ENCODE data around the gene PPP2R2D.

PPP2R2D gene

DNA sequence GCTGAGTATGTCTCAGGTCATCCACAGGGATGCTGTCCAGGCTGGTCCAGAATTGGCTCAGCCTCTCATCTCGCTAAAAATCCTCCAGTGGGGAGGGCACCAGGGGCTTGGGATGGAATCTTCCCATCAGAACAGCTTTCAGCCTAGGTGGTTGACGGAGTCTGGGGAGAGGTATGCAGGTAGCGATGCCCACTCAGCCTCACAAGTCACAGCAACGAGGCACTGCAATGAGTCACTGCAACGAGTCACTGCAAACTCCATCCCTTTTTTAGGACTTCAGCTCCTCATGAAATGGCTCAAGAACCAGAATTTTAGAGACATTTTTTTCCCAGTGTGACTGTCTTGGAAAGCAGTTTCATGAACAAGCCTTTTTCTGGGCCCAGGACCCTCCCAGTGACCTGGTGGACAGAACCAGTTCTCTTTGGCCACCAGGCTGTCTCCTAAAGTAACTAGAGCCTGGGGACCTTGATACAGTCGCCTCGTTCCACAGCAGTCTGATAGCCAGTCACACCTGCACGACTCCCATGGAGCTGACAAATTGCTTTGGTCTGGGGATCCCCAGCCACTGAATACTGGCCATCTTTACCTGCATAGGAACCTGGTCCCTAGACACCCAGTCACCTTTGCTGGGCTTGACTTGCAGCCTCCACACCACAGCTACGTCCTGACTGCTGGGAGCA is 41.3 kb upstream of the PPP2R2D start:
- Mint-ChIP-seq H3K4me1 (no peaks in the 10 kb centered on the region), H3K4me3 (no peak overlapping the region), H3K27me3 (peaks cover 18 to 20% of the 10 kb centered on the region in 2 donors), H3K36me3 (no peaks in the 10 kb centered on the region), H3K27ac (no peak overlapping the region), H3K9me3 (no peaks in the 10 kb centered on the region)
- DNase-seq (no peak), ATAC-seq (replicated peaks) (no peak)

DNA sequence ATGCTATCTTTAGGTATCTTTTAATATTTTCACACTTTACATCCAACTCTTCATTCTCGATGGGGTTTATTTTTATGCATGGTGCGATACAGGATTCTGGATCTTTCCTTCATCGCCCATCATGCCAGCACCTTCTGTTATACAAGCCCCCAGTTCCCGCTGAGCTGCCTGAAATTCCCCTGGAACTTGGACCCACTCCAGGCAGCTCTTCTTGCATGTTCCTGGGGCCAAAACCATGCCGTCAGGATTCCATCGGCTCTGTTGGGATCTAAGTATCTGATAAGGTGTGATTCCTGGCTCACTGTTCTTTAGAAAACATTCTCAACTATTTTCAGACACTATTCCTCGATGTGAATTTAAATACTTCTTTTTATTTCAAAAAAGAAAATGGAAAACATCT is 40.5 kb upstream of the PPP2R2D start:
- H3K27me3 Mint-ChIP-seq: peaks cover 12 to 14% of the 10 kb centered on the region in 2 donors
- no peak overlapping the region for H3K4me3 Mint-ChIP-seq
- no peaks in the 10 kb centered on the region for H3K9me3 Mint-ChIP-seq
- no peaks in the 10 kb centered on the region for H3K36me3 Mint-ChIP-seq
- no peak for ATAC-seq (replicated peaks)
- DNase-seq: no peak
- H3K4me1 Mint-ChIP-seq: no peaks in the 10 kb centered on the region
- no peak overlapping the region for H3K27ac Mint-ChIP-seq

- Mint-ChIP-seq H3K27me3 (peaks cover 12 to 14% of the 10 kb centered on the region in 2 donors), H3K27ac (no peak overlapping the region), H3K4me1 (no peaks in the 10 kb centered on the region), H3K36me3 (no peaks in the 10 kb centered on the region), H3K4me3 (no peak overlapping the region), H3K9me3 (no peaks in the 10 kb centered on the region)
- DNase-seq (no peak), ATAC-seq (replicated peaks) (no peak)
Observed at GRCh38 chr10:131860806-131861440, 39.9 kb upstream of the PPP2R2D start.

DNA sequence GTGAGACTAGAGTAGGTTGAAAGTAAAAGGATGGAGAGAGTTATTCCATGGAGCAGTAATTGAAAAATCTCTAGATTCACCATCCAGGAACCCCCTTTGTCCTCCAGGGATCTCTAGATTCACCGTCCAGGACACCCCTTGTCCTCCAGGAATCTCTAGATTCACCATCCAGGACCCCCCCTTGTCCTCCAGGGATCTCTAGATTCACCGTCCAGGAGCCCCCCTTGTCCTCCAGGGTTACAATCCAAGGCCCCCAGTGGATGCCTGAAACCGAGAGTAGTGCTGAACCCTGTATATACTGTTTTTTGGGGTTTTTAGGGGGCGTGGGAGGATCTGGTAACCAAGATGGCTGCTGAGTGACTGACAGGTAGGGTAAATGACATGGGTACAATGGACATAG is 38.3 kb upstream of the PPP2R2D start:
- Mint-ChIP-seq H3K36me3 (no peaks in the 10 kb centered on the region), H3K4me1 (no peaks in the 10 kb centered on the region), H3K9me3 (no peaks in the 10 kb centered on the region), H3K27me3 (peaks cover 12 to 17% of the 10 kb centered on the region in 2 donors), H3K4me3 (no peak overlapping the region), H3K27ac (no peak overlapping the region)
- ATAC-seq (replicated peaks): no peak
- DNase-seq: no peak

GRCh38 chr10:131865223-131865917 is 35.4 kb upstream of the PPP2R2D start:
- Mint-ChIP-seq H3K27me3 (peaks cover 12 to 23% of the 10 kb centered on the region in 2 donors), H3K4me3 (no peak overlapping the region), H3K9me3 (no peaks in the 10 kb centered on the region), H3K27ac (no peak overlapping the region), H3K4me1 (no peaks in the 10 kb centered on the region), H3K36me3 (no peaks in the 10 kb centered on the region)
- DNase-seq: no peak
- no peak for ATAC-seq (replicated peaks)

- Mint-ChIP-seq H3K9me3 (no peaks in the 10 kb centered on the region), H3K36me3 (no peaks in the 10 kb centered on the region), H3K27me3 (peaks cover 5 to 19% of the 10 kb centered on the region in 2 donors)
Observed at GRCh38 chr10:131866673-131867072, 34.1 kb upstream of the PPP2R2D start.

DNA sequence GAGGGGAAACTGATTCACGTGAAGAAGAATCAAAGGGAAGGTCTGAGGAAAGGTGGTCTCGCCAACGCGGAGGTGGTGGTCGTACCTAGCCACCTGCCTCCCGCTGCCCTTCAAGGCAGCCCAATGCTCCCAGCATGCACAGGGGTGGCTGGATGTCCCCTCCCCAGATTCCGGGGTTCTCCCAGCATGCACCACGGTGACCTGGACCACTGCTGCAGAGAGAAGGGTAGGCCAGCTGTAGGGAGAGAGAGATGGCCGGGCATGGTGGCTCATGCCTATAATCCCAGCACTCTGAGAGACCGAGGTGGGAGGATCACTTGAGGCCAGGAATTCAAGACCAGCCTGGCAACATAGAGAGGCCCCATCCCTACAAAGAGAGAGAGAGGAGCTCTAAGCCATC is 32.4 kb upstream of the PPP2R2D start:
- DNase-seq: no peak
- Mint-ChIP-seq H3K27ac (no peak overlapping the region), H3K36me3 (no peaks in the 10 kb centered on the region), H3K4me1 (no peaks in the 10 kb centered on the region), H3K27me3 (peaks cover 5 to 10% of the 10 kb centered on the region in 2 donors), H3K9me3 (no peaks in the 10 kb centered on the region), H3K4me3 (no peak overlapping the region)
- no peak for ATAC-seq (replicated peaks)

More at GRCh38 chr10:131866673-131867072, 34.1 kb upstream of the PPP2R2D start:
- no peak for ATAC-seq (replicated peaks)
- DNase-seq: no peak
- Mint-ChIP-seq H3K4me3 (no peak overlapping the region), H3K27ac (no peak overlapping the region), H3K4me1 (no peaks in the 10 kb centered on the region)

GRCh38 chr10:131869344-131869743 is 31.5 kb upstream of the PPP2R2D start:
- no peak overlapping the region for H3K27ac Mint-ChIP-seq
- peaks cover 11 to 15% of the 10 kb centered on the region in 2 donors for H3K27me3 Mint-ChIP-seq
- no peak overlapping the region for H3K4me3 Mint-ChIP-seq
- ATAC-seq (replicated peaks) (no peak), DNase-seq (no peak)
- no peaks in the 10 kb centered on the region for H3K36me3 Mint-ChIP-seq
- no peaks in the 10 kb centered on the region for H3K9me3 Mint-ChIP-seq
- H3K4me1 Mint-ChIP-seq: peaks cover 0 to under 1% of the 10 kb centered on the region in 2 donors

DNA sequence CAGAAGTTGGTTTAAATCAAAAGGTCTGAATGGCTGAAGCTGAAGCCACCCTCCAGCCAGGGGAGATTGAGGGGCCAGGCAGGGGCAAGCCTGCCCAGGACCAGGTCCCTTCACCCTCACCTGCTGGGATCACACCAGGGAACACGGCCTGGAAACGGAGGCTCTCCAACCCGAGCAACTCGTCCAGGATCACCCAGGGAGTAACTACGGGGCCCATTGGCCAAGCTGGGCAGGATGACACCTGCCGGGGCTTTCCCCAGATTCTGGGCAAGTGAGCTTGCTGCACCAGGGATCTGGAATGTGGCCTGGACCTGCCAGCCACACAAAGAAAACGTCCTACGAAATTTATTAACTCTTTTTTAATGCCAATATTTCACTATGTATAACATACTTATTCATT is 30.4 kb upstream of the PPP2R2D start:
- Mint-ChIP-seq H3K4me3 (no peak overlapping the region), H3K36me3 (no peaks in the 10 kb centered on the region), H3K27ac (no peak overlapping the region), H3K9me3 (no peaks in the 10 kb centered on the region), H3K27me3 (peaks cover 17 to 21% of the 10 kb centered on the region in 2 donors), H3K4me1 (peaks cover 0 to 6% of the 10 kb centered on the region in 2 donors)
- ATAC-seq (replicated peaks) (no peak), DNase-seq (no peak)

DNA sequence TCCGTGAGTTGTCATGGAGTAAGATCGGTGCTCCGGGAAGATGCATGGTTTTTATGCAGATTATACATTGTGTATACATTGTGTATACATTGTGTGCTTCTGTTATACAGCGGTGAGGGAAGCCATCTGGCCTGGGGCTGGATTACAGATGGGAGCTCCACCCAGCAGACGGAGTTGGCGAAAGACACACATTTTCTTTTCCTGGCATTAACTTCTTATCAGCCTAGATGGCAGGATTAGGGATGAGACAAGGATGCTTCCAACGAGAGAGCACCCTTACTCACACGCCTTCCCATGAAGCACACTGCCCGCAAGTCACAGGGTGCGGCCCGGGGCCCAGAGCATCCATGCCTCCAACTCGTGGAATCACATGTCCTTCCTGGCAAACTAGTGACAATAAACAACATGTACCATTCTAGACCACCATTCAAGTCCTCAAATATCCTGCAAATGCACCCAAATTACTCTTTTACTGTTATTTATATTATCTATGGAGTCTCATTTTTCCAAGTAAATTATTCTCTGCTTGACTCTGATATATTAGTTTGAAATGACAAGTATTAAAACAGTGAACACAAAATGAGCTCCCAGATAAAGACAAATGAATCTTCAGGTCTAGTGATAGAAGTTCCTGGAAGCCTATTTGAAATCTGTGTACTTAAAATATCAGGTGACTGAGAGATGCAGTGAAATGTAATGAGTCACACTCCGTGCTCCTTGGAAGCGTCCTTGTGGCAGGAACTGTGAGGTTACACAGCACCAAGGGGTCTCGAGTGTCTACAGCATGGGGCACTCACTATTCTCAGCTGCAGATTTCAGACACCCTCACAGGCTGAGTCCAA is 29.8 kb upstream of the PPP2R2D start:
- H3K36me3 Mint-ChIP-seq: no peaks in the 10 kb centered on the region
- DNase-seq (no peak), ATAC-seq (replicated peaks) (no peak)
- H3K4me1 Mint-ChIP-seq: peaks cover 0 to 6% of the 10 kb centered on the region in 2 donors
- no peak overlapping the region for H3K27ac Mint-ChIP-seq
- peaks cover 15 to 24% of the 10 kb centered on the region in 2 donors for H3K27me3 Mint-ChIP-seq
- H3K4me3 Mint-ChIP-seq: no peak overlapping the region
- no peaks in the 10 kb centered on the region for H3K9me3 Mint-ChIP-seq

- Mint-ChIP-seq H3K36me3 (no peaks in the 10 kb centered on the region), H3K4me1 (peaks cover 0 to 6% of the 10 kb centered on the region in 2 donors), H3K4me3 (no peak overlapping the region), H3K27ac (no peak overlapping the region), H3K9me3 (no peaks in the 10 kb centered on the region), H3K27me3 (peaks cover 21 to 30% of the 10 kb centered on the region in 2 donors)
- DNase-seq (no peak), ATAC-seq (replicated peaks) (no peak)
Observed at GRCh38 chr10:131871673-131872005, 29.2 kb upstream of the PPP2R2D start.

DNA sequence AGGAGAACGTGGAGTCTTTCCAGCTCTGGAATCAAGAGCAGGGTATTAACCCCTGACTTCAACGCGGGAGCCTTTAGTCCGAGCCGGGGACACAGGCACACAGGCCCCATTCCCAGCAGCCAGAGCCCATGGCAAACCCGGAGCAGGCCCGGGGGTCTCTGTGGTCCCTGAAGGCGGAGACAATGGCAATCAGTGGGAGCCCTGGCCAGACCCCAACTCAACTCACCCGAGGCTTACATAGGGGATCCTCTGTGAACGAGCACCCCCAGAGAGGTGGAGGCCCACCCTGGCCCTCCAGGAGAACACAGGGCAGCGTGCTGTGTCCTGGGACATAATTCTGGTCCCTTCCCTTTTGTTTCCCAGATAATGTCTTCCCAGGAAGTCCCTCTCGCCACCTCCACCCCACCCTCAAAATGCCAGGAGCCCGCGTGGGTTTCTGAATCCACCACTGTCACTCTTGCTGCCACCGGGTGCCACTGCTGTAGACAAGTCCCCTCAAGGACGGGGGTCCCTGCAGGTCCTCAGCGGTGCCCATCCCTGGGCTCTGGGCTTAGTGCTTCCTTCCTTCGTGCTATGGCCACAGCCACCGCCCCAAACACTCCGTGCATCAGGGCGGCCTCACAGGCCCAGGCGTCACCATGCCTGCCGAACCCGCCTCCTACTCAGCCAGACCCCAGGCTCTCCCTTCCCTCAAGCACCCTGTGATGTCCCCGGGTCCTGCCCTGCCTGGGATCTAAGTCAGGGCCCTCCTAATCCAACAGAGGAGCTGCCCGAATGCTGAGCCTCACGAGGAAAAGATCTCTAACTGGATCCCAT is 28.6 kb upstream of the PPP2R2D start:
- no peak for ATAC-seq (replicated peaks)
- Mint-ChIP-seq H3K4me1 (peaks cover 0 to 6% of the 10 kb centered on the region in 2 donors), H3K4me3 (no peak overlapping the region), H3K9me3 (no peaks in the 10 kb centered on the region), H3K27me3 (peaks cover 25 to 32% of the 10 kb centered on the region in 2 donors), H3K36me3 (no peaks in the 10 kb centered on the region), H3K27ac (no peak overlapping the region)
- no peak for DNase-seq

DNA sequence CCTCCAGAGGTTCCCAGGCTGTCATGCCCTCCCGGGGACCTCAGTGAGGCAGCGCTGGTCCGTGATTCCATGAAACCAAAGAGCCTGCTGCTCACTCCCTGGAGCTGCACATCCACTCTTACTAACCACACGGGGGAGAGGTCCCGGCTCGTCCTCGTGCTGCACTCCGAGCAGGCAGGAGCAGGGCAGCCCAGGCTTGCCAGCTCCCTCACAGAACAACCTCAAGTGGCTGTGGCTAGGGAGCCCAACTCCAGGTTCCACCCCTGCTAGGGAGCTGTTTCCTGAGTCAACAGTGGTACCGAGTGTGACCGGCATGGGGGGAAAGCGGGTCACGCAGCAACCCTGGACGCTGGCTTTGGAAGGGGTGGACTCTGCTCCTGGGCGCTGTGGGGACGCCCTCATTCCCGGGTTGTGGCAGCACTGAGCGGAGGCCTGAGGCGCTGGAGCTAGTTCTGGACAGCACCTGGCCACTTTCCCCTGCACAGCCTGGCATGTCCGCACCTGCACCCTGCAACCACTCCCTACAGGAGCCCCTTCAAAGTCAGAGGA is 27.9 kb upstream of the PPP2R2D start:
- Mint-ChIP-seq H3K36me3 (no peaks in the 10 kb centered on the region), H3K9me3 (no peaks in the 10 kb centered on the region), H3K4me3 (no peak overlapping the region), H3K4me1 (peaks cover 0 to 6% of the 10 kb centered on the region in 2 donors), H3K27me3 (peaks cover 32 to 33% of the 10 kb centered on the region in 2 donors), H3K27ac (no peak overlapping the region)
- ATAC-seq (replicated peaks) (no peak), DNase-seq (no peak)
